VCaP (cell line): Measurements from ENCODE around the gene DENND11.

ENCODE experiments used
- H3K27ac ChIP-seq: fragments of 450-650 bp; 2 replicates; pipeline ENCODE4 v1.5.1; 2017
- CTCF ChIP-seq: fragments of 450-650 bp; conservative IDR thresholded peaks from 2 replicates; pipeline ENCODE4 v1.5.1; 2017; ENCODE audit warnings: mild to moderate bottlenecking, moderate library complexity

DENND11 gene

GRCh38 chr7:141676618-141677017 lies 25.3 kb downstream of the DENND11 start:
- no peak overlapping the region for H3K27ac ChIP-seq
- no peak for TF ChIP-seq CTCF

GRCh38 chr7:141675436-141676215 lies 26.3 kb downstream of the DENND11 start:
- H3K27ac ChIP-seq, result no peak overlapping the region

GRCh38 chr7:141674702-141675101 lies 27.3 kb downstream of the DENND11 start:
- no peak overlapping the region for H3K27ac ChIP-seq
- peak; percentile 62 for TF ChIP-seq CTCF

More at GRCh38 chr7:141675436-141676215, 26.3 kb downstream of the DENND11 start:
- no peak for TF ChIP-seq CTCF

GRCh38 chr7:141674171-141674671 lies 27.7 kb downstream of the DENND11 start:
- no peak overlapping the region for H3K27ac ChIP-seq
- TF ChIP-seq CTCF, result no peak

- H3K27ac ChIP-seq, result no peak overlapping the region
- no peak for TF ChIP-seq CTCF
Measured at GRCh38 chr7:141673346-141673745, 28.6 kb downstream of the DENND11 start.

- H3K27ac ChIP-seq, result no peak overlapping the region
- no peak for TF ChIP-seq CTCF
Measured at GRCh38 chr7:141671705-141672496, 30.1 kb downstream of the DENND11 start.

GRCh38 chr7:141668853-141669252 lies 33.1 kb downstream of the DENND11 start:
- no peak overlapping the region for H3K27ac ChIP-seq
- no peak for TF ChIP-seq CTCF
